ENCODE measurements around the gene PLSCR3. TPM values are rescaled to one million over a fixed set of nuclear protein-coding genes. Genes with fewer than 3 reads are reported as not detected.

The PLSCR3 gene
- polyA plus RNA-seq, 1 donor from 2014 or later, result 113 TPM

- H3K27me3 Mint-ChIP-seq, result peaks cover 25% of the 10 kb centered on the region
Measured at GRCh38 chr17:7435676-7436555, 41.6 kb upstream of the PLSCR3 start.

GRCh38 chr17:7432296-7432695, 38.0 kb upstream of the PLSCR3 start:
- Mint-ChIP-seq H3K4me1 (peaks cover 0 to 11% (median 9%) of the 10 kb centered on the region in 3 donors), H3K9me3 (no peaks in the 10 kb centered on the region), H3K27me3 (no peaks in the 10 kb centered on the region), H3K36me3 (no peaks in the 10 kb centered on the region), H3K4me3 (peak overlapping the region in 1 of 4 donors; percentile 62), H3K27ac (no peak overlapping the region)

More at GRCh38 chr17:7435676-7436555, 41.6 kb upstream of the PLSCR3 start:
- Mint-ChIP-seq H3K4me3 (peak overlapping the region; percentile 88 to 95 (median 94)), H3K27ac (peak overlapping the region; percentile 84 to 98 (median 93)), H3K36me3 (peaks cover 4% of the 10 kb centered on the region), H3K9me3 (no peaks in the 10 kb centered on the region), H3K4me1 (peaks cover 18 to 30% (median 21%) of the 10 kb centered on the region in 3 donors)

GRCh38 chr17:7431231-7431630, 36.9 kb upstream of the PLSCR3 start:
- Mint-ChIP-seq H3K4me1 (peaks cover 0 to 7% (median 7%) of the 10 kb centered on the region in 3 donors), H3K36me3 (no peaks in the 10 kb centered on the region), H3K27me3 (peaks cover under 1% of the 10 kb centered on the region), H3K4me3 (no peak overlapping the region), H3K9me3 (no peaks in the 10 kb centered on the region), H3K27ac (peak overlapping the region in 1 of 3 donors; percentile 12)

- H3K27ac Mint-ChIP-seq, result no peak overlapping the region
- H3K4me3 Mint-ChIP-seq, result no peak overlapping the region
- H3K27me3 Mint-ChIP-seq, result peaks cover 3% of the 10 kb centered on the region
- H3K4me1 Mint-ChIP-seq, result no peaks in the 10 kb centered on the region
- H3K36me3 Mint-ChIP-seq, result no peaks in the 10 kb centered on the region
- no peaks in the 10 kb centered on the region for H3K9me3 Mint-ChIP-seq
Measured at GRCh38 chr17:7429722-7430121, 35.4 kb upstream of the PLSCR3 start.

- H3K27me3 Mint-ChIP-seq, result peaks cover 3% of the 10 kb centered on the region
- no peaks in the 10 kb centered on the region for H3K36me3 Mint-ChIP-seq
- no peaks in the 10 kb centered on the region for H3K9me3 Mint-ChIP-seq
- no peak within 1 kb of the TSS for H3K4me3 Mint-ChIP-seq
- H3K4me1 Mint-ChIP-seq, result no peaks in the 10 kb centered on the region
- H3K27ac Mint-ChIP-seq, result no peak within 1 kb of the TSS
Measured at GRCh38 chr17:7428557-7428956, 34.2 kb upstream of the PLSCR3 start, which contains the start of gene SPEM3. Gene SPEM3, plus strand, starts transcription at chr17:7428857. Its CDS starts 46 bp downstream, at chr17:7428903.

GRCh38 chr17:7427549-7427948, 33.2 kb upstream of the PLSCR3 start:
- Mint-ChIP-seq H3K9me3 (no peaks in the 10 kb centered on the region), H3K4me1 (no peaks in the 10 kb centered on the region), H3K27ac (no peak overlapping the region), H3K36me3 (no peaks in the 10 kb centered on the region), H3K27me3 (peaks cover 3% of the 10 kb centered on the region), H3K4me3 (no peak overlapping the region)

GRCh38 chr17:7426896-7427489, 32.7 kb upstream of the PLSCR3 start:
- no peaks in the 10 kb centered on the region for H3K9me3 Mint-ChIP-seq
- H3K27me3 Mint-ChIP-seq, result peaks cover 3% of the 10 kb centered on the region
- H3K4me3 Mint-ChIP-seq, result no peak overlapping the region
- no peaks in the 10 kb centered on the region for H3K4me1 Mint-ChIP-seq
- H3K36me3 Mint-ChIP-seq, result no peaks in the 10 kb centered on the region
- no peak overlapping the region for H3K27ac Mint-ChIP-seq

GRCh38 chr17:7426203-7426863, 32.0 kb upstream of the PLSCR3 start:
- Mint-ChIP-seq H3K27ac (peak overlapping the region in 1 of 3 donors; percentile 62), H3K4me3 (no peak overlapping the region), H3K4me1 (no peaks in the 10 kb centered on the region), H3K27me3 (peaks cover 3% of the 10 kb centered on the region), H3K36me3 (no peaks in the 10 kb centered on the region), H3K9me3 (no peaks in the 10 kb centered on the region)

GRCh38 chr17:7425756-7426155, 31.4 kb upstream of the PLSCR3 start:
- H3K4me1 Mint-ChIP-seq, result no peaks in the 10 kb centered on the region
- peak overlapping the region in 1 of 3 donors; percentile 62 for H3K27ac Mint-ChIP-seq
- H3K27me3 Mint-ChIP-seq, result peaks cover 3% of the 10 kb centered on the region

GRCh38 chr17:7425316-7425715, 31.0 kb upstream of the PLSCR3 start, which contains the start of gene SPEM2:
Gene SPEM2, plus strand, starts transcription at chr17:7425616. Its CDS starts 73 bp downstream, at chr17:7425689.
- no peaks in the 10 kb centered on the region for H3K4me1 Mint-ChIP-seq
- H3K9me3 Mint-ChIP-seq, result no peaks in the 10 kb centered on the region
- peaks cover 3% of the 10 kb centered on the region for H3K27me3 Mint-ChIP-seq
- no peak within 1 kb of the TSS for H3K4me3 Mint-ChIP-seq
- H3K27ac Mint-ChIP-seq, result peak within 1 kb of the TSS in 1 of 3 donors; percentile 62
- H3K36me3 Mint-ChIP-seq, result no peaks in the 10 kb centered on the region

More at GRCh38 chr17:7425756-7426155, 31.4 kb upstream of the PLSCR3 start:
- no peaks in the 10 kb centered on the region for H3K9me3 Mint-ChIP-seq
- H3K36me3 Mint-ChIP-seq, result no peaks in the 10 kb centered on the region
- H3K4me3 Mint-ChIP-seq, result no peak overlapping the region

GRCh38 chr17:7423679-7424078, 29.4 kb upstream of the PLSCR3 start:
- H3K4me1 Mint-ChIP-seq, result no peaks in the 10 kb centered on the region
- no peaks in the 10 kb centered on the region for H3K36me3 Mint-ChIP-seq
- no peak overlapping the region for H3K4me3 Mint-ChIP-seq

GRCh38 chr17:7421186-7421585, 26.9 kb upstream of the PLSCR3 start:
- Mint-ChIP-seq H3K4me1 (no peaks in the 10 kb centered on the region), H3K9me3 (no peaks in the 10 kb centered on the region), H3K4me3 (no peak overlapping the region), H3K27ac (no peak overlapping the region), H3K27me3 (peaks cover 9% of the 10 kb centered on the region), H3K36me3 (no peaks in the 10 kb centered on the region)

More at GRCh38 chr17:7423679-7424078, 29.4 kb upstream of the PLSCR3 start:
- H3K27ac Mint-ChIP-seq, result no peak overlapping the region
- H3K27me3 Mint-ChIP-seq, result peaks cover 10% of the 10 kb centered on the region
- no peaks in the 10 kb centered on the region for H3K9me3 Mint-ChIP-seq

GRCh38 chr17:7419819-7420610, 25.7 kb upstream of the PLSCR3 start, which contains the start of gene SPEM1:
Gene SPEM1, plus strand, starts transcription at chr17:7420324. Its CDS starts 61 bp downstream, at chr17:7420385.
- Mint-ChIP-seq H3K4me3 (no peak within 1 kb of the TSS), H3K4me1 (no peaks in the 10 kb centered on the region), H3K36me3 (no peaks in the 10 kb centered on the region), H3K9me3 (no peaks in the 10 kb centered on the region), H3K27ac (no peak within 1 kb of the TSS), H3K27me3 (peaks cover 7% of the 10 kb centered on the region)

- Mint-ChIP-seq H3K9me3 (no peaks in the 10 kb centered on the region), H3K4me3 (no peak overlapping the region), H3K27me3 (peaks cover 7% of the 10 kb centered on the region), H3K4me1 (no peaks in the 10 kb centered on the region), H3K36me3 (no peaks in the 10 kb centered on the region), H3K27ac (no peak overlapping the region)
Measured at GRCh38 chr17:7418472-7419152, 24.3 kb upstream of the PLSCR3 start.

Data from IgD-negative memory B cell (primary cell).